HG02571 (cell line): ENCODE data around the gene C19orf73.
A peak's percentile ranks its signal among the peaks of the same experiment; 100 is the strongest.
"Not testable (repeated sequence)": the region's sequence is repeated elsewhere in the genome, so short reads cannot be mapped to it uniquely, and the experiment has no call there.

ENCODE experiments used
- ATAC-seq: cut with Tn5 transposase; IDR thresholded peaks from one replicate; pipeline ENCODE4 v1.9.1; 2021; ENCODE audit warnings: mild to moderate bottlenecking, moderate library complexity; ENCODE audit not compliant: unreplicated experiment

The C19orf73 gene

DNA sequence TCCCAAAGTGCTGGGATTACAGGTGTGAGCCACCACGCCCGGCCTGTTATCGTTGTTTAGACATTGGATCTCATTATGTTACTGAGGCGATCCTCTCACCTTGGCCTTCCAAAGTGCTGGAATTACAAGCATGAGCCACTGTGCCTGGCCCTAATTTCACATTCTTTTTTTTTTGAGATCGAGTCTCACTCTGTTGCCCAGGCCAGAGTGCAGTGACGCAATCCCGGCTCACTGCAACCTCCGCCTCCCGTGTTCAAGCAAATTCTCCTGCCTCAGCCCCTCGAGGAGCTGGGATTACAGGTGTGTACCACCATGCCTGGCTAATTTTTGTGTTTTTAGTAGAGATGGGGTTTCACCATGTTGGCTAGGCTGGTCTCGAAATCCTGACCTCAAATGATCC, 4.3 kb upstream of the C19orf73 start:
- ATAC-seq: not testable (repeated sequence)

DNA sequence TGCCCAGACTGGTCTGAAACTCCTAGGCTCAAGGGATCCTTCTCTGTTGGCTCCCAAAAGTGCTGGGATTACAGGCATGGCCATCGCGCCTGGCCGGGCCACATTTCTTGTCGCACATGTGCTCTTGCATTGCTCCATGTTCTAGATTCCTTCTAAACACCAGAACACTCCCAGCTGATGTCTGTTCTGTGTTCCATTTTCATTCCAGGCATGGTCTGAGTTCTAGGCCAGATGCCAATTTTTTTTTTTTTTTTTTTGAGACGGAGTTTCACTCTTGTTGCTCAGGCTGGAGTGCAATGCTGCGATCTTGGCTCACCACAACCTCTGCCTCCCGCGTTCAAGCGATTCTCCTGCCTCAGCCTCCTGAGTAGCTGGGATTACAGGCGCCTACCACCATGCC, 2.9 kb upstream of the C19orf73 start:
- ATAC-seq: not testable (repeated sequence)

DNA sequence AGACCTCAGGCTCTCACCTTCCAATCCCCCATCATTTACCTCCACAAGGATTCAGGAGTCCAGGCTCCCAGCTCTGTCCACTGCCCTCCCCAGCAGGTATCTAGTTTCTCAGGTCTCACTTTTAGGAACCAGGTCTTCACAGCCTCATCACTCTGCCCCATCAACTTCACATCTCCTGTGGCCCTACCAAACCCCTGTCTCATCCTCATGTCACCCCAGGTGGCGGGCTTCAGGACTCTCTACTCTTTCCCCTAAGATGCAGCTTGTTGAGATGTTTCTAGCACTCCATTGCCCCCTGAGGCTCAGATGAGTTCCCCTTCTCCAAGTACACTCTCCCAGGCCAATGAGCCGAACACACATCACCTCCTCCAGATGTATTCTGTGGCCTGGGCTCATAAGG, 1.9 kb upstream of the C19orf73 start:
- no peak for ATAC-seq

DNA sequence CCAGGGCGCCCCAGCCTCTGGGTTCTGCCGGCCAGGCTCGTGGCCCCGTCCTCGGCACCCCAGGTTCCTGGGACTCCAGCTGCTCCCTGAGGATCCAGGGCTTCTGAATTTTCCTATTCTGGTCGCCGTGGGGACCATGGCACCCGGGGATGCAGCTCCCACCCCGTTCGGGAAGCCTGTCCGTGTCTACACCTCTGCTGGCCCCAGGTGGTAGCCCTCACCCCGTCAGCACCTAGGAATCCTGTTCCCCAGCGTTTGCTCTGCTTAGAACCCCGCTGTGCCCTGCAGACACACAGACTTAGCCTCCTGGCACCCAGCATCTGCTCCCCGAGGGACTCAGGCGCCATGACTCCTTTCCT, 1.4 kb upstream of the C19orf73 start:
- no peak for ATAC-seq

DNA sequence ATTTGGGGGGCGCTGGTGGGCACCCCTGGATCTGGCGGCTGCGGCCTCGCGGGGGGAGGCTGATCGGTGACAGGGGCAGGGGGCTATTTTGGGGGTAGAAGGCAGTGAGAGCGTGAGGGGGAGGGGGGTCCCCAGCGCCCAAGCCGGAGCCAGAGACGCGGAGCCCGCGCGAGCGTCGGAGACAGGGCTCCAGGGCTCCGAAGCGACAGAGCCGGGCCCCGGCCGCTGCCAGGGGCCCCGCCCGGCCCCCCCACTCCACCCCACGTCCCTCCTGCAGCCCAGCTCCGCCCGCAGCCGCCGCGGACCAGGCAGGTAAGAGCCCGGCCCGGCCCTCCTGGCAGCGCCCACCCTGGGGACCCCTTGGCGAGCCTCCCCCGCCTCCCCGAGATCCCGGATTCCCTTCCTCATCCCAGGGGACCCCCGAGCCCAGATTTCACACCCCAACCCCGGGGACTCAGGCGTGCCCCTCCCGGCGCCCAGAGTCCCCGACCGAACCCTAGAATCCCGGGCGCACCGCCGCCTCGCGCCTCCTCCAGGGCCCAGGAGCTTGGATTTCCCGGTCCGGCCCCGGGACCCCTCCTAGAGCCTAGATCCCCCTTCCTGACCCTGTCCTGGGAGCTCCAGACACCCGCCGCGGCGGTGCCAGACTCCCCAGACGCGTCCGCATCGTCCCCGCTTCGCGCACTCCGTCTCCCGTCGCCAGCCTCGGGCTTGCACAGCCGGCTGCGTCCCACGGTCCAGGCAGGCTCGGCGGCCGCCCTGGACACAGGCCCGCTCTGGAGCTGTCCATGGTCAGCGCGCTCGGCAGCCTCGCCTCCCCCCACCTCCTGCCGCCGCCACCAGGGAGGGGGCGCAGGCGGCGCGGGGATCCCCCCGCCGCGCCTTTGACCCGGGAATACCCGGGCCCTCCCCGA, 725 bp upstream of the C19orf73 start, which contains the start of gene PPFIA3:
TSS of gene PPFIA3 (plus strand) at position 134 of the 914 bp plus-strand sequence. CDS start 8,330 bp downstream, outside the sequence.
- no peak for ATAC-seq

DNA sequence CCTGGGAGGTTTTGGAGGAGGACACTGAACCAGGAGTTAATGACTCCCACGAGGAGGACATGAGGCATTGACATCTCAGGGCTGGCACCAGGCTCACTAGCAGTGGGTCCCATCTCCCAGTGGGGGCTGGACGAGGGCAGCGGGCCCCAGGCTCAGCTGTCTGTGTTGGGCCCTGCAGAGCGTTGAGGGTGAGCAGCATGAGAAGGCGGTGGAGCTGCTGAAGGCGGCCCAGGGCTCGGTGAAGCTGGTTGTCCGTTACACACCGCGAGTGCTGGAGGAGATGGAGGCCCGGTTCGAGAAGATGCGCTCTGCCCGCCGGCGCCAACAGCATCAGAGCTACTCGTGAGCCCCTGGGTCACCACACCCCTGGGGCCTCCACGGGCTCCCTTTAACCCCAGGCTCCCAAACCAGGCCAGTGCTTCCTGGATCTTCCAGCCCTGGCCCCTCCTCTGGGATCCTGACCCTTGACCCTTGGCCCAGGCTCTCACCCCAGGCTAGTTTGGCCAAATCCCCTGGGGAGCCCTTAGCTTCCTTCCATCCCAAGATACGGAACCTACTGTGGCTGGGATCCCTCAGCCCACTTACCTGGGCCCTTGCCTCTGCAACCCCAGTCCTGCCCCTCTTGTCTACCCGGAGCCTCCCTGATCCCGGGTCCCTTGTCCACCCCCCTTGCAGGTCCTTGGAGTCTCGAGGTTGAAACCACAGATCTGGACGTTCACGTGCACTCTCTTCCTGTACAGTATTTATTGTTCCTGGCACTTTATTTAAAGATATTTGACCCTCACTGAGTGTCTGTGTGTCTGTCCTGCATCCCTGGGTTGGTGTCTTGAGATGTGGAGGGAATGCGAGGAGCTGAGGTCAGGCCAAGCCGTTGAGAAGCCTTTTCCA, 1.0 kb downstream of the C19orf73 start:
- ATAC-seq: no peak

DNA sequence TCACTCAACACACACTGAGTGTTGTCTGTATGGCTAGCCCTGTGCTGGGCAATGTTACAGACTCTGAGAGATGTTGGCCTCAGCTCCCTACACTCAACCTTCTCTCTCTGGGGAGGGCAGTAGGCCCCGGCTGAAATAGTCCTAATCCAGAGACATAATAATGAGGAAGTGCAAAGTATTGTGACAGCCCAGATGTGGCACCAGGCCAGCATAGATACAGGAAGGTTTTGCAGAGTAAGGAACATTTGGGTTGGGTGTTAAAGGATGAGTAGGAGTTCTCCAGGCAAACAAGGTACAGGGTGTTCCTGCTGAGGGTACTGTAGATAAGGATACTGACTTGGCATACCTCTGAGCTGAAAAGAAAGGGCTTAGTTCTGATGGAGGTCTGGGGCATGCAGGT, 2.4 kb downstream of the C19orf73 start:
- no peak for ATAC-seq

DNA sequence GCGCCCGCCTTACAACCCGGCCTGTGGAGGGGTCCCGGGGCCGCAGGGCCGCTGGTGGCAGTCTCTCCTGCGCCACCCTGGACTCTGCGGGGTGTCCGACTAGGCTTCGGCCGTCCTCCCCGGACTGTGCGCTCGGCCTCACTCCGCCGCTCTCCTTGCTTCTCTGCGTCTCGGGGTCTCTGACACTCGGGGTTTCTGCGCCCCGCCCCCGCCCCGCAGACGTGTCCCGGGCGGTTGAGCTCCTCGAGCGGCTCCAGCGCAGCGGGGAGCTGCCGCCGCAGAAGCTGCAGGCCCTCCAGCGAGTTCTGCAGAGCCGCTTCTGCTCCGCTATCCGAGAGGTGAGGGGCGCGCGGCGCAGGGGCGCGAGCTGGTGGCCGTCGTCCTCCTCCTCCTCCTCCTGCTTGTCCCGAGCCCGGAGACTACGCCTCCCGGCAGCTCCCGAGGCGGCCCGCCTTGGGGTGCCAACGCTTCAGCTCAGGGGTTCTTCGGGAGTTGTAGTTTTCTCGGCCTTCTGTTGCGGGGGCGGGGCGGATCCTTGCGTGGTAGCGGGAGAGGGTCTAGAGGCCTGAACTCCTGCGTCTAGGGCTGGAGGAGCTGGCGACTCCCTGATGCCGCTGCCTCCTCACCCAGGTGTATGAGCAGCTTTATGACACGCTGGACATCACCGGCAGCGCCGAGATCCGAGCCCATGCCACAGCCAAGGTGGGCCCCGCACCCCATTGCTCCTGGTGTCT, 4.1 kb downstream of the C19orf73 start:
- no peak for ATAC-seq

DNA sequence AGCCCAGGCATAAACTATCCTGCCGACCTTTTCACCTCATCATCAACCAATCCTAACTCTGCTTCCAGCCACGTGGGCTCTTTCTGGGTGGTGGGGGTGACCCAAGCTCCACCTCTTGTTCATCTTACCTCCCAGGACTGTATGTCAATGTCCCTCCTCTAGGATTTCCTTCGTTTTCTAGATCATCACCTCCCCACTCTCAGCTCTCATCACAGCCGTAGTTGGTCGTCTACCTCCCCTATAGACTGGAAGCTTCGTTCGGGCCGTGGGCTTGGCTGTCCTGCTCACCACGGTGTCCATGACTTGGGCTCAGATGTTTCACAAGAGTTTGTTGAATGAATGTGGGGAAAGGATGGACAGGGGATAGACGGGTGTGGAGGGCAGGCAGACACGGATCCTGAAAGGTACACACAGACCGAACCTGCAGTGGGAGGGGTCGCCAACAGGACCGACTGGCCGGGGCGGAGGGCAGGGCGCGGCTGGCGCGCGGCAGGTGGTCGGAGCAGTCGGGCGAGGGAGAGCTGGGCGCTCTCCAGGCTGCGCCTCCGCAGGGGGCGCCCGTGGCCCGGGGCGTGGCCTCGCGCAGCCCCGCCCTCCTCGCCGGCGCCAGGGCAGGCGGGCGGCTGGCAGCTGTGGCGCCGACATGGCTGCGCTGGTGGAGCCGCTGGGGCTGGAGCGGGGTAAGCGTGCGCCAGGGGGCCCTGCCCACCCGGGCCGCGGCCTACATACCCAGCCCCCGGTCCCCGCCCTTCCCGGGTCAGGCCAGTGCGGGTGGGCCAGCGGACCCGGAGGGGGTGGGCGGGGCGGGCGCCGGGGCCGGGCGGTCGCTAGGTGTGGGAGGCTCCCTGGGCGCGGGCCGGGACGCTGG, 4.9 kb downstream of the C19orf73 start, which contains the start of gene LIN7B:
TSS of gene LIN7B (plus strand) at position 609 of the 868 bp plus-strand sequence. CDS start at position 644, 35 bp downstream.
- ATAC-seq: peak; percentile 45

DNA sequence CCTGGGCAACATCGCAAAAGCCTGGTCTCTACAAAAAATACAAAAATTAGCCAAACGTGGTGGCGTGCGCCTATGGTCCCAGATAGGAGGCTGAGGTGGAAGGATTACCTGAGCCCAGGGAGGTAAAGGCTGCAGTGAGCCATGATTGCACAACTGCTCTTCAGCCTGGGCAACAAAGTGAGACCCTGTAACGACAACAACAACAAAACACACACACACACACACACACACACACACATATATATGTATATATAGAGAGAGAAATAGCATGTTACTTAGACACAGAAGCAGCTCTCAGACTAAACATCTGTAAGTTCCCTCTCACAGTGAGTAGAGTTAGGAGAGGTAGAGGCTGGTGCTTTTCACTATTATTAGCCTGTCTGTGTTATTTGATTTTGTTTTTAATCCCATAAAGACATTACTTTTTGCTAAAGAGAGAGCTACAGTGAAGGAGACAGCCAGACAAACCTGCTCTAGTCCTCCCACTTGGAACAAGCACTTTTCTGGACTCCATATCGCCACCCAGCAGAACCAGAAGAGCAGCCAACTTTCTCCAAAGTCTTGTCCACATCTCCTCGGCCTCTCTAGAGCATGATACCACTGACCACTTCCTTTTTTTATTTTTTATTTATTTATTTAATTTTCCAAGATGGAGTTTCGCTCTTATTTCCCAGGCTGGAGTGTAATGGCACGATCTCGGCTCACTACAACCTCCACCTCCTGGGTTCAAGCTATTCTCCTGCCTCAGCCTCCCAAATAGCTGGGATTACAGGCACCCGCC, 7.5 kb downstream of the C19orf73 start:
- ATAC-seq: no peak

DNA sequence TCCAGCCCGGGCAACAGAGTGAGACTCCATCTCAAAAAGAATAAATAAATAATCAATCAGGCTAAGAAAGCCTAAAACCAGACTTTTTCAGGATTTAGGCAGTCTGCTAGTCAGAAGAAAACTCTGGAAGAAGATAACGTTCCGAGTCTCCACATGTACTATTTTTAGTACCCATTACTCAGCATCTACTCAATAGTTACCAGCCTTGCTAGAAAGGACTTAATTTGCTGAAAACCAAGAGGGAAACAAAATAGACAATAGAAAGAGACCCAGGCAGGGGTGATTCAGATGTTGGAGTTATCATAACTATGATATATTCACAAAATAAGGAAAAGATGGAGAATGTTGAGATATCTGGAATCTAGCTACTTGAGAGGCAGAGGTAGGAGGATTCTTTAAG, 8.4 kb downstream of the C19orf73 start:
- ATAC-seq: no peak

DNA sequence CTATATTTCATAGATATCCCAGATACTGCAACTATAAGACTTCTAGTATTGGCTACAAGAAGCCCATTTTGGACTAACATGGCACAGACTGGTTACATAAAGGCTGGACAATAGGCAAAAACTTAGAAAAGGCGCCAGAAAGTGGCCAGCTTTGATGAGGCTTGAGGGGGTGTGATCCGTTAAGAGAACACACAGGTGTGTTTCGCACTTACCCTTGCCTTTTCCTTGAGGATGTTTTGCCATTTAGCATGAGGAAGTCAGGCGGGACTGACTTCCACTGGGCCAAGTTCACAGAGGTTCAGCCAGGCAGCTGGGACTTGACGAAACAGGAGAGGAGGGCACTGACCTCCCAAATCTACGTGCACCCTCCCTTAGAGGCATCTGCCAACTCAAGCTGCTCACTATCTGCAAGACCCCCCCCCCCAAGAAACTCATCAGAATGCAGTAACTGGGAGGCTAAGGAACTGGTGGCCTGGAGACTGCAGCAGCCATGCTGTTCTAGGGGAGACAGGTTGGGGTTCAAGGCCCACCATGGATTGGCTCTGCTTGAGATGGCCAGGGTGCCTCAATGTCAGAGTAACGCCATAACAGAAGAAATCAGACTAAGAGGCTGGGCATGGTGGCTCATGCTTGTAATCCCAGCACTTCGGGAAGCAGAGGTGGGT, 9.2 kb downstream of the C19orf73 start:
- ATAC-seq: no peak

DNA sequence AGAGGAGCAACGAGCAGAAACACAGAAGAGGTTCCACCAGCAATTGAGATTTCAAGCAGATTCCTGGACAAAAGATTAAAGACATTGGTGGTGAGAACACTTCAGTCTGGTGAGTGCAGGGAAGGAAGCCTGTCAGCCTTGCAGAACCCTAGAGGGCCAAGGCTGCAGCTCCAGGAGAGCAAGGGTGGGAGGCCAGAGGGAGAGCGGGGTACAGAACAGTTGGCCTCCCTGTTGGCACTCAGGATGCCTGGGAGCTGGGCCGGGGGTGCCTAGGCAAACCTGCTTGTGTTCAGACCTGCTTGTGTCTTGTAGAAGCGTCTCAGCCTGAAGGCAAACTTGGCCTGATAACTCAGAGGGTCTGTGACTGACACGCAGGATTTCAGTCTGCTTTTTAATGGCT, 9.9 kb downstream of the C19orf73 start:
- ATAC-seq: no peak

DNA sequence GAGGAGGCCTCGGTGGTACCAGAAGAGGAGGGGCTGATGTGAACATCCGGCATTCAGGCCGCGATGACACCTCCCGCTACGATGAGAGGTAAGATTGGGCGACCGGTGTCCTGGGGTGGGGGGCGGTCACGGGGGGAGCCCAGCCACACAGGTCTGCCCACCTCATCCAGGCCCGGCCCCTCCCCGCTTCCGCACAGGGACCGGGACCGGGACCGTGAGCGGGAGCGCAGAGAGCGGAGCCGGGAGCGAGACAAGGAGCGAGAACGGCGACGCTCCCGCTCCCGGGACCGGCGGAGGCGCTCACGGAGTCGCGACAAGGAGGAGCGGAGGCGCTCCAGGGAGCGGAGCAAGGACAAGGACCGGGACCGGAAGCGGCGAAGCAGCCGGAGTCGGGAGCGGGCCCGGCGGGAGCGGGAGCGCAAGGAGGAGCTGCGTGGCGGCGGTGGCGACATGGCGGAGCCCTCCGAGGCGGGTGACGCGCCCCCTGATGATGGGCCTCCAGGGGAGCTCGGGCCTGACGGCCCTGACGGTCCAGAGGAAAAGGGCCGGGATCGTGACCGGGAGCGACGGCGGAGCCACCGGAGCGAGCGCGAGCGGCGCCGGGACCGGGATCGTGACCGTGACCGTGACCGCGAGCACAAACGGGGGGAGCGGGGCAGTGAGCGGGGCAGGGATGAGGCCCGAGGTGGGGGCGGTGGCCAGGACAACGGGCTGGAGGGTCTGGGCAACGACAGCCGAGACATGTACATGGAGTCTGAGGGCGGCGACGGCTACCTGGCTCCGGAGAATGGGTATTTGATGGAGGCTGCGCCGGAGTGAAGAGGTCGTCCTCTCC, 11.1 kb downstream of the C19orf73 start:
- ATAC-seq: no peak

DNA sequence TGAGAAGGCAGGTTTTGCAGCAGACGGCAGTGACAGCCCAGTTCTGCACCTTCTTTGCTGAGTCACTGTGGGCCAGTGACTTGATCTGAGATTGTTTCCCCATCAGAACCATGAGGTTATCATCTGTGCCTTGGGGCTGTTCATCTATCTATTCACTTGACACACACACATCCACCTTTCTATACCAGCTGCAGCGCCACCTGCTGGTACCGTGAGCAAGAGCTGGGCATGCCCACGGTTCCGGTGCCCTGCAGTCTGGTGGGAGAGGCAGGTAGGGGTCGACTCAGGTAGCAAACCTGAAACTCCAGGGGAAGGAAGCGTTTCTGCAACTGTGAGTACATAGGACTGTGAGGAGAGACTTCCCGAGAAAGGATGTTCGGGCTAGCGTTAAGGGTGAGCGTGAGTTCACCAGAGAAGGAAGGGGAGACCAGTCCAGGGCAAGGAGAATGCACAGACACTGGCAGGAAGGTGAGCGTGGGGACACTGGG, 12.3 kb downstream of the C19orf73 start:
- ATAC-seq: no peak

DNA sequence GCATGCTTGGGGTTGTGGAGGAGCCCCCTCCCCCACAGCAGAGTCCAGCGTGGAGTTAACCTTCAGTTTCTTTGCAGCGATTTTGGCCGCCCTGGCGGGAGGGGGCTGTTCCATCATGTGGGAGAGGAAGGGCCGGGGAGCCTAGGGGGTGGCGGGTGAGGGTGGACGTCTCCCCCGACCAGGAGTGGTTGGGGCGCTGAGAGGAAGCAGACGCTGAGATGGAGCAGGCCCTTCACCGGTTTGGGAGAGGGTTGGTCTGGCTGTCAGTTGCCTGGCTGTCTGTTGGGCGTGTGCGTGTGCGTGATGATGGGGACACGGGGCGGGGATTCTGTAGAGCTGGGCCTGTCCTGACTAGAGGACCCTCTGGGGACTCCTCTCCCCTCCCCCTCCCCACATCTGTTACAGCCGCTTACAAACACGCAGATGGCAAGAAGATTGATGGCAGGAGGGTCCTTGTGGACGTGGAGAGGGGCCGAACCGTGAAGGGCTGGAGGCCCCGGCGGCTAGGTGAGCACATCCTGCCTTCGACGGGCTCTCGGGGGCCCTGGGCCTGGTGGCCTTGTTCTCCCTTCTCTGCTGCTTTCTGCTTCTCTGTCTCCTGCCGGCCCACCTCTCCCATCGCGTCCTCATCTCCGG, 14.6 kb downstream of the C19orf73 start:
- ATAC-seq: no peak
